ENCODE measurements around the gene HIRIP3. TPM values are rescaled to one million over a fixed set of nuclear protein-coding genes. Genes with fewer than 3 reads are reported as not detected.

Gene HIRIP3
- polyA plus RNA-seq, 3 donors, result 3.3 to 4.8 (median 3.7) TPM

- peak; percentile 15 to 34 (median 26) for DNase-seq
- Mint-ChIP-seq H3K27me3 (ENCODE audit: low read depth in 3 of 3) (peaks cover 12 to 25% (median 18%) of the 10 kb centered on the region in 3 donors), H3K27ac (no peak overlapping the region), H3K4me1 (peaks cover 2% of the 10 kb centered on the region), H3K4me3 (no peak overlapping the region), H3K36me3 (peaks cover 23 to 38% of the 10 kb centered on the region in 2 donors), H3K9me3 (peaks cover 0 to 5% (median 2%) of the 10 kb centered on the region in 7 donors)
- H3K4me3 ChIP-seq (replicated peaks in 1 of 3; ENCODE audit: low read depth in 2 of 3, low read length in 3 of 3), result no peak overlapping the region
- 72% methylated on average over 24 of the region's 35 CpGs for WGBS (ENCODE audit: insufficient coverage)
- peaks cover 2 to 4% of the 10 kb centered on the region in 2 donors for H3K4me1 ChIP-seq (ENCODE audit: control insufficient read depth in 1 of 2, insufficient read depth in 2 of 2, low read length in 2 of 2)
- H3K79me2 ChIP-seq (ENCODE audit: insufficient read depth, low read length), result no peaks in the 10 kb centered on the region
- H3K9me3 ChIP-seq (replicated peaks in 1 of 2; ENCODE audit: control insufficient read depth in 1 of 2, insufficient read depth in 1 of 2, low read length in 2 of 2), result peaks cover 0 to 2% of the 10 kb centered on the region in 2 donors
- intact Hi-C loops (cut with micrococcal nuclease), result loop anchor here in 1 of 2 donors (5.0 kb wide), 2 partner anchors 58 to 308 kb away; no protein-coding TSS in a partner anchor
- H3K4me2 ChIP-seq (replicated peaks; ENCODE audit: extremely low read depth, low read length, poor library complexity, severe bottlenecking), result no peak overlapping the region
- no peak overlapping the region for H3K27ac ChIP-seq (ENCODE audit: low read depth in 1 of 2, low read length in 2 of 2)
- no peak overlapping the region for H2AFZ ChIP-seq (ENCODE audit: insufficient read depth, low read depth, low read length, poor library complexity, severe bottlenecking)
- H4K20me1 ChIP-seq (ENCODE audit: insufficient read depth, low read length), result peaks cover 7% of the 10 kb centered on the region
- H3K9ac ChIP-seq (ENCODE audit: insufficient read depth, low read length, poor library complexity, severe bottlenecking), result no peak overlapping the region
- peaks cover 14 to 33% of the 10 kb centered on the region in 2 donors for H3K36me3 ChIP-seq (replicated peaks in 1 of 2; ENCODE audit: control insufficient read depth in 1 of 2, insufficient read depth in 2 of 2, low read length in 2 of 2)
- H3K27me3 ChIP-seq (ENCODE audit: control insufficient read depth in 2 of 2, insufficient read depth in 2 of 2, low read length in 2 of 2), result peaks cover 6 to 15% of the 10 kb centered on the region in 2 donors
- TF ChIP-seq CTCF (IDR thresholded peaks at IDR 0.05), result peak; percentile 77
These were observed 10.1 kb upstream of the HIRIP3 start for GRCh38 chr16:30005341-30006094.

- Mint-ChIP-seq H3K4me3 (no peak overlapping the region), H3K27me3 (ENCODE audit: low read depth in 3 of 3) (peaks cover 6 to 18% (median 12%) of the 10 kb centered on the region in 3 donors), H3K9me3 (peaks cover 0 to 3% (median 0%) of the 10 kb centered on the region in 7 donors), H3K36me3 (peaks cover 28 to 43% of the 10 kb centered on the region in 2 donors), H3K27ac (no peak overlapping the region), H3K4me1 (no peaks in the 10 kb centered on the region)
- Histone ChIP-seq H3K79me2 (ENCODE audit: insufficient read depth, low read length) (no peaks in the 10 kb centered on the region), H3K27ac (ENCODE audit: low read depth in 1 of 2, low read length in 2 of 2) (no peak overlapping the region), H3K4me2 (replicated peaks; ENCODE audit: extremely low read depth, low read length, poor library complexity, severe bottlenecking) (no peak overlapping the region), H3K36me3 (replicated peaks in 1 of 2; ENCODE audit: control insufficient read depth in 1 of 2, insufficient read depth in 2 of 2, low read length in 2 of 2) (peaks cover 14 to 40% of the 10 kb centered on the region in 2 donors), H3K9me3 (replicated peaks in 1 of 2; ENCODE audit: control insufficient read depth in 1 of 2, insufficient read depth in 1 of 2, low read length in 2 of 2) (no peaks in the 10 kb centered on the region), H3K27me3 (ENCODE audit: control insufficient read depth in 2 of 2, insufficient read depth in 2 of 2, low read length in 2 of 2) (peaks cover 0 to 8% of the 10 kb centered on the region in 2 donors), H3K4me1 (ENCODE audit: control insufficient read depth in 1 of 2, insufficient read depth in 2 of 2, low read length in 2 of 2) (no peaks in the 10 kb centered on the region), H2AFZ (ENCODE audit: insufficient read depth, low read depth, low read length, poor library complexity, severe bottlenecking) (no peak overlapping the region), H3K4me3 (replicated peaks in 1 of 3; ENCODE audit: low read depth in 2 of 3, low read length in 3 of 3) (no peak overlapping the region), H3K9ac (ENCODE audit: insufficient read depth, low read length, poor library complexity, severe bottlenecking) (no peak overlapping the region), H4K20me1 (ENCODE audit: insufficient read depth, low read length) (peaks cover 8% of the 10 kb centered on the region)
- DNase-seq, result no peak
- 19% methylated on average over 5 of the region's 11 CpGs for WGBS (ENCODE audit: insufficient coverage)
- intact Hi-C loops (cut with micrococcal nuclease), result loop anchor here in 1 of 2 donors (5.0 kb wide), 2 partner anchors 58 to 308 kb away; no protein-coding TSS in a partner anchor
- no peak for TF ChIP-seq CTCF (IDR thresholded peaks at IDR 0.05)
These were observed 9.4 kb upstream of the HIRIP3 start for GRCh38 chr16:30004811-30005242.
